GM18909 (cell line): ENCODE measurements around the gene RCN2.
A peak's percentile ranks its signal among the peaks of the same experiment; 100 is the strongest.
"Not testable (repeated sequence)": the region's sequence is repeated elsewhere in the genome, so short reads cannot be mapped to it uniquely, and the experiment has no call there.

Experiments used
- ATAC-seq: cut with Tn5 transposase; IDR thresholded peaks from one replicate; pipeline ENCODE4 v1.9.1; 2021; ENCODE audit warnings: mild to moderate bottlenecking; ENCODE audit not compliant: unreplicated experiment, poor library complexity

Gene RCN2, protein sequence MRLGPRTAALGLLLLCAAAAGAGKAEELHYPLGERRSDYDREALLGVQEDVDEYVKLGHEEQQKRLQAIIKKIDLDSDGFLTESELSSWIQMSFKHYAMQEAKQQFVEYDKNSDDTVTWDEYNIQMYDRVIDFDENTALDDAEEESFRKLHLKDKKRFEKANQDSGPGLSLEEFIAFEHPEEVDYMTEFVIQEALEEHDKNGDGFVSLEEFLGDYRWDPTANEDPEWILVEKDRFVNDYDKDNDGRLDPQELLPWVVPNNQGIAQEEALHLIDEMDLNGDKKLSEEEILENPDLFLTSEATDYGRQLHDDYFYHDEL

DNA sequence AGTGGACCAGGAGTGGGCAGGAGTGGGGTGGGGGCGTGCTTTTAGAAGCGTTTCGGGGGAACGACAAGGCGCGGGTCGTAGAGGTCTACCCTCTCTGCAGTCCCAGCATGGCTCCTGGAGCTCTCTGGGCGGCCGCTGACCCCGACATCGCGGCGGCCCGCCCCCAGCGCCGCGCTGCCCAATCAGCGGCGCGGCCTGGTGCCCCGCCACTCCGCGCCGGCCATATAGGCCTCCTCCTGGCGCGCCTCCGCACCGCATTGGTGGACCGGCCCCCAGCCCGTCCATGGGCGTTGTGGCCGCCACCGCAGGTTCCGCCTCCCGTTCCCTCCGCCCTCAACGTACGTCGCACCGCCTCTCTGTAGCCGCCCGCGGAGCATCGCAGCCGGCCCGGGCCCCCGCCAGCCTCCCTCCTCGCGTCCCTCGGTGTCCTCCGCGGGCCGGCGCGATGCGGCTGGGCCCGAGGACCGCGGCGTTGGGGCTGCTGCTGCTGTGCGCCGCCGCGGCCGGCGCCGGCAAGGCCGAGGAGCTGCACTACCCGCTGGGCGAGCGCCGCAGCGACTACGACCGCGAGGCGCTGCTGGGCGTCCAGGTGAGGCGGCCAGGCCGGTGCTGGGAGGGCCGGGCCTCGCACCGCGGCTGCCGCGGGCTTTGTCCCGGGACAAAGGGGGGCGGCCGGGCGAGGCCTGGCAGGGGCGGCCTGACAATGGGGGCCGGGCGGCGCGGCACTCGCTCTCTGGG, at the start of gene RCN2:
TSS of gene RCN2 (plus strand) at position 353 of the 738 bp plus-strand sequence. CDS start at position 446, 93 bp downstream.
- peak; percentile 98 for ATAC-seq

DNA sequence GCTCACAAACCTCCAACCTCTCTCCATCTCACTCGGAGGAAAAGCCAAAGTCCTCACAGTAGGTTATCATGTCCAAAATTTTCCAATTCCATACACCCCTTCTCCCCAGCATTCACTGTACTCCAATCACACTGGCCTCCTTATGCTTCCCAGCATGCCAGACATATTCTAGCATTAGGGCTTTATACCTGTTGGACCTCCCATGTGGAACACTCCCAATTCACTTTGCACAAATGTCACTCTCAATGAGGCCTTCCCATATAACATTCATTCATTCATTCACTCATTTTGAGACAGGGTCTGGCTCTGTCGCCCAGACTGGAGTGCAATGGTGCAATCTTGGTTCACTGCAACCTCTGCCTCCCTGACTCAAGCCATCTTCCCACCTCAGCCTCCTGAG, 46.3 kb upstream of the RCN2 start:
- ATAC-seq = no peak

DNA sequence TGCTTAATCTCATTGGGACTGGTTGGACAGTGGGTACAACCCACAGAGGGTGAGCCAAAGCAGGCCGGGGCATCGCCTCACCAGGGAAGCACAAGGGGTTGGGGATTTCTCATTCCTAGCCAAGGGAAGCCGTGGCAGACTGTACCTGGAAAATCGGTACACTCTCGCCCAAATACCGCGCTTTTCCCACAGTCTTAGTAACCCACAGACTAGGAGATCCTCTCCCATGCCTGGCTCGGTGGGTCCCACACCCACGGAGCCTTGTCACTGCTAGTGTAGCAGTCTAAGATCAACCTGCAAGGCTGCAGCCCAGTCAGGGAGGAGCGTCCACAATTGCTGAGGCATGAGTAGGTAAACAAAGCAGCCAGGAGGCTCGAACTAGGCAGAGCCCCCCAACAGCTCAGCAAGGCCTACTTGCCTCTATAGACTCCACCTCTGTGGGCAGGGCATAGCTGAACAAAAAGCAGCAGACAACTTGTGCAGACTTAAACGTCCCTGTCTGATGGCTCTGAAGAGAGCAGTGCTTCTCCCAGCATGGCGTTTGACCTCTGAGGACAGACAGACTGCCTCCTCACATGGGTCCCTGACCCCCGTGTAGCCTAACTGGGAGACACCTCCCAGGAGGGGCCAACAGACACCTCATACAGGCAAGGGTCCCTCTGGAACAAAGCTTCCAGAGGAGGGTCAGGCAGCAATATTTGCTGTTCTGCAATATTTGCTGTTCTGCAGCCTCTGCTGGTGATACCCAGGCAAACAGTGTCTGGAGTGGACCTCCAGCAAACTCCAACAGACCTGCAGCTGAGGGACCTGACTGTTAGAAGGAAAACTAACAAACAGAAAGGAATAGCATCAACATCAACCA, 44.0 kb upstream of the RCN2 start:
- not testable (repeated sequence) for ATAC-seq

DNA sequence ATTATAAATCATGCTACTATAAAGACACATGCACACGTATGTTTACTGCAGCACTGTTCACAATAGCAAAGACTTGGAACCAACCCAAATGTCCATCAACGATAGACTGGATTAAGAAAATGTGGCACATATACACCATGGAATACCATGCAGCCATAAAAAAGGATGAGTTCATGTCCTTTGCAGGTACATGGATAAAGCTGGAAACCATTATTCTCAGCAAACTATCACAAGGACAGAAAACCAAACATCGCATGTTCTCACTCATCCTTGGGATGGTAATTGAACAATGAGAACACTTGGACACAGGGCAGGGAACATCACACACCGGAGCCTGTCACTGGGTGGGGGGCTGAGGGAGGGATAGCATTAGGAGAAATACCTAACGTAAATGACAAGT, 38.7 kb upstream of the RCN2 start:
- not testable (repeated sequence) for ATAC-seq

DNA sequence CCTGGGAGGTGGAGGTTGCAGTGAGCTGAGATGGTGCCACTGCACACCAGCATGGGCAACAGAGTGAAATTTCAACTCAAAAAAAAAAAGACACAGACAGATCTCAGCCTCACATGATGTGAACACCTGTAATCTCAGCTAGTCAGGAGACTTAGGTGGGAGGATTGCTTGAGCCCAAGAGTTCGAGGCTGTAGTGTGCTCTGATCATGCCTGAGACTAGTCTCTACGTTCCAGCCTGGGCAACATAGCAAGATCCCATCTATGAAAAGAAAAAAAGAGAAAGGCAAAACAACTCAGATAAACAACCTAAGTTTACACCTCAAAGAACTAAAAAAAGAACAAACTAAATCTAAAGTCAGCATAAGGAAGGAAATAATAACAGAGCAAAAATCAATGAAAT, 37.4 kb upstream of the RCN2 start:
- no peak for ATAC-seq

DNA sequence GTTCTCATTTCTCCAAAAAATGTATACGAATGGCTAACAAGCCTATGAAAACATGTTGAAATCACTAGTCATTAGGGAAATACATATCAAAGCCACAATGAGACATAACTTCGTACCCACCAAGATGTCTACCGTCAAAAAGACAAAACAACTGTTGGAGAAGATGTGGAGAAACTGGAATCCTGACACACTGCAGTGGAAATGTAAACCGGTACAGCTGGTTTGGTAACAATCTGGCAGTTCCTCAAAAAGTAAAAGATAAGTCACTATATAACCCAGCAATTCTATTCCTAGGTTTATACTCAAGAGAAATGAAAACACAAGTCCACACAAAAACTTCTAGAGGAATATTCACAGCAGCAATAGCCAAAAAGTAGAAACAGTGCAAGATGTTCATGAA, 33.4 kb upstream of the RCN2 start:
- no peak for ATAC-seq

DNA sequence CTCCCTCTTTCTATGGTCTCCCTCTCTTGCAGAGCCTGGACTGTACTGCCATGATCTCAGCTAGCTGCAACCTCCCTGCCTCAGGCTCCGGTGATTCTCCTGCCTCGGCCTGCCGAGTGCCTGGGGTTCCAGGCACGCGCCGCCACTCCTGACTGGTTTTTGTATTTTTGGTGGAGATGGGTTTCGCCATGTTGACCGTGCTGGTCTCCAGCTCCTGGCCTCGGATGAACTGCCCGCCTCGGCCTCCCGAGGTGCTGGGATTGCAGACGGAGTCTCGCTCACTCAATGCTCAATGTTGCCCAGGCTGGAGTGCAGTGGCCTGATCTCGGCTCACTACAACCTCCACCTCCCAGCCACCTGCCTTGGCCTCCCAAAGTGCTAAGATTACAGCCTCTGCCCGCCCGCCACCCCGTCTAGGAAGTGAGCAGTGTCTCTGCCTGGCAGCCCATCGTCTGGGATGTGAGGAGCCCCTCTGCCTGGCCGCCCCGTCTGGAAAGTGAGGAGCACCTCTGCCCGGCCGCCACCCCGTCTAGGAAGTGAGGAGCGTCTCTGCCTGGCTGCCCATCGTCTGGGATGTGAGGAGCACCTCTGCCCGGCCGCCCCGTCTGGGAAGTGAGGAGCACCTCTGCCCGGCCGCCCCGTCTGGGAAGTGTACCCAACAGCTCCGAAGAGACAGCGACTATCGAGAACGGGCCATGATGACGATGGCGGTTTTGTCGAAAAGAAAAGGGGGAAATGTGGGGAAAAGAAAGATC, 32.2 kb upstream of the RCN2 start:
- ATAC-seq = not testable (repeated sequence)

DNA sequence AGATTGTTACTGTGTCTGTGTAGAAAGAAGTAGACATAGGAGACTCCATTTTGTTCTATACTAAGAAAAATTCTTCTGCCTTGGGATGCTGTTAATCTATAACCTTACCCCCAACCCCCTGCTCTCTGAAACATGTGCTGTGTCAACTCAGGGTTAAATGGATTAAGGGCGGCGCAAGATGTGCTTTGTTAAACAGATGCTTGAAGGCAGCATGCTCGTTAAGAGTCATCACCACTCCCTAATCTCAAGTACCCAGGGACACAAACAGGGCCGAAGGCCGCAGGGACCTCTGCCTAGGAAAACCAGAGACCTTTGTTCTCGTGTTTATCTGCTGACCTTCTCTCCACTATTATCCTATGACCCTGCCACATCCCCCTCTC, 31.6 kb upstream of the RCN2 start:
- not testable (repeated sequence) for ATAC-seq

DNA sequence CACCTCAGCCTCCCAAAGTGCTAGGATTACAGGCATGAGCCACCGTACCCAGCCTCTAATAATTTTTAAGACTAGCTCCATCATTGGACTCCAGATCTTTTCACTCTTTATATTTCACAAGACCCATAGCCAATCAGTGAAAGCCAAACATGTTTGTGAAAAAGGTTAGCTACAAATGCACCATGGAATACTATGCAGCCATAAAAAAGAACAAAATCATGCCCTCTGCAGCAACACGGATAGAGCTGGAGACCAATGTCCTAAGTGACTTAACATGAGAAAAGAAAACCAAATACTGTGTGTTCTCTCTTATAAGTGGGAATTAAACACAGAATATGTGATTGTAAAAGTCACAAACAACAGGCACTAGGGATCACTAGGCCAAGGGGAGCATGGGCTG, 29.6 kb upstream of the RCN2 start:
- ATAC-seq = no peak

DNA sequence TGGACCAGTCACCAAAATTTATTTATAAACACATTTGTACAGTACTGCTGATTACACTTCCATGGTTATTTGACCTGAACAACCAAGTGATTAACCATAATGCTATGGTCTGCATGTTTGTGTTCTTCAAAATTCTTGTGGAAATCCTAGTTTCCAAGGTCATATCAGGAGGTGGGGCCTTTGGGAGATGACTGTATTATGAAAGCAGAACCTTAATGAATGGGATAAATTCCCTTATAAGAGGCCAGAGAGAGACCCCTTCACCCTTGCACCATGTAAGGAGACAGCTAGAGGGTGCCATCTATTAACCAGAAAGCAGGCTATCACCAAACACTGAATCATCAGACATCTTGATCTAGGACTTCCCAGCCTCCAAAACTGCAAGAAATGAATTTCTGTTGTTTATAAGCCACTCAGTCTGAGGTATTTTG, 28.3 kb upstream of the RCN2 start:
- ATAC-seq = no peak

DNA sequence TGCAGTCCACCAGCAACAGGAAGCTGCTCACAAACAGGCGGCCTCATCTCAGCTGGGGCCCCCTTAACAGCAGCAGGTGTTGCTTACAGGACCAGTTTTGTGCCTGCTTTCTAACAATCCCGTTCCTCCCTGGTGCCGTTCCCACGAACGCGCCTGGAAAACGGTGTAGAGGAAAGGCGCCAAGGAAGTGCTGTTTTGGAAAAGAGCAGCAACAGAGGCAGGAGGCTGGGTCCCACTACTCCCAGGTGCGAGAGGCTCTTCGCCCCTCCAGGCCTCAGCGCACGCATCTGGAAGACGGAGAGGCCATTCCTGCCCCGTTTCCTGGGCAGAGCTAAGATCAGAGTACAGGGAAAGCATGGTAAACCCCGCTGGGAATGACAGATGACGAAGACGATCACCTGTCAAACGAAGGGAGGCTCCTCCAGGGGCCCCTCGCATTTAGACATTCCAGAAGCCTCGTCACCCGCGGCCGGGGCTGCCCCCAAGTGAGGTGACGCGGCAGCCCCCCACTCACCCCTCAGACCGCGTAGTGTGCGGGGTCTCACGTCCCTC, 27.0 kb upstream of the RCN2 start:
- ATAC-seq = peak; percentile 25

DNA sequence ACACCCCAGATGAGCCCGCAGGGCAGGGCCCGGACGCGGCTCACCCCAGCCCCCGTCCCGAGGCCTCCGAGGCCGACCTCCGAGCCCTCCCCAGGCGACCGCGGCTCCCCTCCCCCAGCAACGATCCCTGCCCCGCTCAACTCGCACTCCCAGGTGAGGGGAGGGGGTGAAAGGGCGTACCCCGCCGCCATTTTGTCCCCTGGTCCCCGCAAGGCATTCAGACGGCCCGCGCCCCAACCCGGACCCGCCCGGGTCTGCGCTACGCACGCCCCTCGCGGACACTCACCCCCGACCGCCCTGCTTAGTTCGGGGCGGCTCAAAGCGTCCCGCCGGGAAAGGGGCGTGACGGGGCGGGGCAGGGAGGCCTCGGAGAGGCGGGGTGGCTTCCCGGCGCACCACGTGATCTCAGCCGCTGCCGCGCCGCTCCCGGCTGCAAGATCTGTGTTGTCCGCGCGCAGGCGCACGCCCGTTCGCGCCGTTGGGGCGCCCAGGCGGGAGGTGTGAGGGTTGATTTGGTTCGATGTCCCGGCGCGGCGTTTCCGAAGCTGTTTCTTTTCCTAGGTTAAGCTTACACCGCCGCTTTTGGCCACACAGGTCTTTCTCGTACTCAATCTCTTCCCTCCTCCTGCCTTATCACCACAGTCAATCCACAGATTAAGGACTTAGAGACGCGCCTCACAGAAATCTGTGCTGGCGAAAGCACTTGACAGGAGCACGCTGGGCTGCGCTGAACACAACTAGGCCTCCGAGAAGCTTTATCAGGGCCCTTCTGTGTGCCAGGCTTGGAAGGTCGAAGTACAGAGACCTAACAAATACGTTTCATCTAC, 26.3 kb upstream of the RCN2 start, which contains the start of gene SCAPER:
TSS of gene SCAPER (minus strand) at position 328 of the 827 bp plus-strand sequence. CDS start 21,523 bp downstream, outside the sequence.
- ATAC-seq = peak; percentile 84

DNA sequence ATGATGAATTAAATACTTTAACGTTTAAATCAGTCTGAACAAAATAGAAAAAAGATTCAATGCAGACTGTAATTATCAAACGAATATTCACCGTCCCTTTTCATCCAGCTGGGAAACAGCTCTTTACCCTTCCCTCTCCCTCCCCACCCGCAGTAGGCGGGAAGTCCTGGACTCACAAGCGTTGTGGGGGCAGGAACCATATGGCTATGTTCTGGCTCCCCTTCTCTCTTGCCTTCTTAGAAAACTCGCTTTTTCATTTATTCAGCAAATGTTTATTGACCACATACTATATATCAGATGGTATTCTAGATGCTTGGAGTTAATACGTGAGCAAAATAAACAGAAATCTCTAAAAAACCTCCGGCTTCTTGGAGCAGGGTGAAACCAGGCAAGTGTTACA, 25.7 kb upstream of the RCN2 start:
- no peak for ATAC-seq

DNA sequence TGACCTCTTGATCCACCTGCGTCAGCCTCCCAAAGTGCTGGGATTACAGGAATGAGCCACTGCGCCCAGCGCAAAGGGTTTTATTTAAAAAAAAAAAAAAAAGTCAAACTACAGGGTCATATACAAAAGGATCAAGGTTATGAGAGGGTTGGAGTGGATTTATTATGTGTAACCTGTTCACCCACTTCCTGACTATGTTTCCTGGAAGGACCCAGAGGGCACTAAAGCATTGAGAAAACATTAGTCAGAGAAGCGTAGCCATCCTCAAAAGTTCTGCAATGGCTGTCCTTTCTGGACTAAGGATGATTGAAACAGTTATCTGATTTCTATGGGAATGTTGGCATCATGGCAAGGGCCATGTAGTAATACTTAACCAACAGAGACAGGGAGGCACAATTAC, 19.1 kb upstream of the RCN2 start:
- no peak for ATAC-seq

DNA sequence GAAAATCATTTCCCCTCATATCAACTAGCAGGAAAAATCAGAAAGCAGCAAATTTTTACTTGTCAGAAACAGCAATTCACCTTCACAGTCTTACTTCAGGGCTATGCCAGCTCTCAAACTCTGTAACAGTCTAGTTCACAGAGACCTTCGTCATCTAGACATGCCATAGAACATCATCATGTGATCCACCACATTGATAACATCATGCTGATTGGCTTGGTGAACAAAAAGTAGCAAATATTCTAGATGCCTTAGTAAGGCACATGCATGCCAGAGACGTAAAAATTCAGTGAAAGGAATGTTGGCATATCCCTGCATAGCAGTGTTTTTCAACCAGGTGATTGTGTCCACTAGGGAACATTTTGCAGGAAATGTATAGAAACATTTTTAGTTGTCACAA, 17.8 kb upstream of the RCN2 start:
- ATAC-seq = no peak

DNA sequence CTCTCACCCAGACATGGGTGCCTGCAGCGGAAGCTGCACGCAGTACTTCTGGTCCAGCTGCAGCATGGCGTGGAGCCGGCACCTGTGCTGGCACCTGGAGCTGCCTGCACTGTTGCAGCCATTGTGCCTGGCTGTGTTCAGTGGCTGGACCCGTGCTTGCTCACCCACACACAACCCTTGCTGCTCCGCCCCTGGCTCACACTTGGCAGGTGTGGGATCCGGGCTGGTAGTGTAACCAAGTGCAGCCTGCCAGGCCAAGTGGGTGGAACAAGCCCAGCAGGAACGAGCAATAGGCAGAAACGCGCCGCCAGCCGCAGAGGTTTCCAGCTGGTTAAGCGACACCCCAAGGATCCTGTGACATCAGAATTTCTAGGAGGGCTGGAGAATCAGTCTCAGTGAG, 15.2 kb upstream of the RCN2 start:
- no peak for ATAC-seq

DNA sequence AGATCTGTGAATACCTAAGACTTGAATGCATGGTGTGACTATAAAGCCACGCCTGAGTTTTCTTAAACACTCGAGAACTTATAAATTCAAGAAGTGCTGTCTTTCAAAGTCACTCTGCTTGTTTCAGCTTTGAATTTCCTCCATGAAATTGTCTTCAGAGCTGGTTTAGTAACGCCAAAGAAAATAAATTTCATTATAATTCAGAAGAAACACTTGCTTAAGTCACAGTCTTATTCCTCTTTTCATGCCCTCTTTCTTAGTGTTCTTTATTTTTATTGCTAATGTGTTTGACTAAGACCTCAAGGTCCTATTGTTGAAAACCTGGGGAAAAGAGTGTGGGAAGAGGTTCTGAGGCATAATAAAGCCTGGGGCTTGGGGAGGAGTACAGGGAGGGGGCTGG, 3.3 kb upstream of the RCN2 start:
- no peak for ATAC-seq

DNA sequence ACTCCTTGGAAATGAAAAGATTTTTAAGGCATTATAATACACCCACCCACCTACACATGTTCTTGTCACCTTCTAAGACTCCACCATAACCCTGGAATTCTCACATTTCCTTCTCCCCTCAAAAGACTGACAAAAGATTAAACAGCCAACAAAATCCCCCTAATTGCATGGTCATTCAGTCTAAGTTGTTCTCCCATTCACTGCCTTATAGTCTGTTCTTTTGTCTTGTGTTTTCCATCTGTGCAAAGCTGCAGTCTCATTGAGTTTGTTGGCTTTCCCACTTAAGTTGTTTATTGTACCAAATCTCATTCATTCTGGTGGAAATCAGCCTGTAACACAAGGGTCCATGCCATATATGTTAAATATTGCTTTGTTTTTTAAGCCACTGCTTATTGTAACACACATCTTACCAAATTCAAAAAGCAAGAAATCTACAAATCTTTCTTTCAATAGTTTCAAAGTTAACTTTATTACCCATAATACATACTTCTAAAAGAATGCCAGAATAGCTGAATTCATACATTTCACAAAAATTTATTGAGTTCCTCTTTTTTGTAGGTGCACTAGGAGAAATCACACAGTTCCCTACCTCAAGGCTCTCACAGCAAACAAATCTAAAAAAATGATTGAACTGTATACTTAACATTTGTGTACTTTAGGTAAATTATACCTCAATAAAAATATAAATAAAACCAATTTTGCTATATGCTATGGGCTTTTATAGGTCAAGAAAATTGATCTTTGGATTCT, 2.4 kb upstream of the RCN2 start:
- no peak for ATAC-seq
